ENCODE measurements around the gene AGAP2. TPM values are rescaled to one million over a fixed set of nuclear protein-coding genes. Genes with fewer than 3 reads are reported as not detected.

The AGAP2 gene
- total and polyA plus RNA-seq, 2 of the 8 experiments (the other 6 are each of a cell fraction or from before 2014, with no cell fraction given) = 1.5 TPM

DNA sequence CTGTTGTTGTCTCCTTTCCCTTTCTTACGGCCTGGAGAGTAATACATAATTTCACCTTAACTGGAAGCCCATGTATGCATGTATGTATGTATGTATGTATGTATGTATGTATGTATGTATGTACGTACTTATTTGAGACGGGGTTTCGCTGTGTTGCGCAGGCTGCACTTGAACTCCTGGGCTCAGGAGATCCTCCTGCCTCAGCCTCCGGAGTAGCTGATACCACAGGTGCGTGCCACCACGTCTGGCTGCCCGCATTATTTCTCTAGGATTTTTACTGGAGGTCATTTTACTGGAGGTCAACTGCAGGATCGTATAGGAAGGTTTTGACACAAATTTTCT, 45.3 kb downstream of the AGAP2 start (continued):
- TF ChIP-seq RNF2 (IDR thresholded peaks at IDR 0.05; ENCODE audit: borderline replicate concordance, low read depth, low read length, missing control alignments, poor library complexity, severe bottlenecking) (no peak), TAF1 (IDR thresholded peaks at IDR 0.05; ENCODE audit: low read depth, low read length) (no peak), BACH1 (IDR thresholded peaks at IDR 0.05; ENCODE audit: low read length) (no peak), SP4 (IDR thresholded peaks at IDR 0.05; ENCODE audit: low read length) (no peak), SRF (IDR thresholded peaks at IDR 0.05; ENCODE audit: low read depth, low read length) (no peak), KDM4A (IDR thresholded peaks at IDR 0.05; ENCODE audit: low read depth, low read length, severe bottlenecking) (no peak), SP1 (IDR thresholded peaks at IDR 0.05; ENCODE audit: low read depth, low read length) (no peak), CEBPB (IDR thresholded peaks at IDR 0.05; ENCODE audit: low read depth, low read length) (no peak), PHF8 (conservative IDR thresholded peaks at IDR 0.05; ENCODE audit: low read depth, low read length) (no peak), POLR2AphosphoS5 (IDR thresholded peaks at IDR 0.05; ENCODE audit: low read depth, low read length) (no peak)
- TF ChIP-seq, protein P1, sequence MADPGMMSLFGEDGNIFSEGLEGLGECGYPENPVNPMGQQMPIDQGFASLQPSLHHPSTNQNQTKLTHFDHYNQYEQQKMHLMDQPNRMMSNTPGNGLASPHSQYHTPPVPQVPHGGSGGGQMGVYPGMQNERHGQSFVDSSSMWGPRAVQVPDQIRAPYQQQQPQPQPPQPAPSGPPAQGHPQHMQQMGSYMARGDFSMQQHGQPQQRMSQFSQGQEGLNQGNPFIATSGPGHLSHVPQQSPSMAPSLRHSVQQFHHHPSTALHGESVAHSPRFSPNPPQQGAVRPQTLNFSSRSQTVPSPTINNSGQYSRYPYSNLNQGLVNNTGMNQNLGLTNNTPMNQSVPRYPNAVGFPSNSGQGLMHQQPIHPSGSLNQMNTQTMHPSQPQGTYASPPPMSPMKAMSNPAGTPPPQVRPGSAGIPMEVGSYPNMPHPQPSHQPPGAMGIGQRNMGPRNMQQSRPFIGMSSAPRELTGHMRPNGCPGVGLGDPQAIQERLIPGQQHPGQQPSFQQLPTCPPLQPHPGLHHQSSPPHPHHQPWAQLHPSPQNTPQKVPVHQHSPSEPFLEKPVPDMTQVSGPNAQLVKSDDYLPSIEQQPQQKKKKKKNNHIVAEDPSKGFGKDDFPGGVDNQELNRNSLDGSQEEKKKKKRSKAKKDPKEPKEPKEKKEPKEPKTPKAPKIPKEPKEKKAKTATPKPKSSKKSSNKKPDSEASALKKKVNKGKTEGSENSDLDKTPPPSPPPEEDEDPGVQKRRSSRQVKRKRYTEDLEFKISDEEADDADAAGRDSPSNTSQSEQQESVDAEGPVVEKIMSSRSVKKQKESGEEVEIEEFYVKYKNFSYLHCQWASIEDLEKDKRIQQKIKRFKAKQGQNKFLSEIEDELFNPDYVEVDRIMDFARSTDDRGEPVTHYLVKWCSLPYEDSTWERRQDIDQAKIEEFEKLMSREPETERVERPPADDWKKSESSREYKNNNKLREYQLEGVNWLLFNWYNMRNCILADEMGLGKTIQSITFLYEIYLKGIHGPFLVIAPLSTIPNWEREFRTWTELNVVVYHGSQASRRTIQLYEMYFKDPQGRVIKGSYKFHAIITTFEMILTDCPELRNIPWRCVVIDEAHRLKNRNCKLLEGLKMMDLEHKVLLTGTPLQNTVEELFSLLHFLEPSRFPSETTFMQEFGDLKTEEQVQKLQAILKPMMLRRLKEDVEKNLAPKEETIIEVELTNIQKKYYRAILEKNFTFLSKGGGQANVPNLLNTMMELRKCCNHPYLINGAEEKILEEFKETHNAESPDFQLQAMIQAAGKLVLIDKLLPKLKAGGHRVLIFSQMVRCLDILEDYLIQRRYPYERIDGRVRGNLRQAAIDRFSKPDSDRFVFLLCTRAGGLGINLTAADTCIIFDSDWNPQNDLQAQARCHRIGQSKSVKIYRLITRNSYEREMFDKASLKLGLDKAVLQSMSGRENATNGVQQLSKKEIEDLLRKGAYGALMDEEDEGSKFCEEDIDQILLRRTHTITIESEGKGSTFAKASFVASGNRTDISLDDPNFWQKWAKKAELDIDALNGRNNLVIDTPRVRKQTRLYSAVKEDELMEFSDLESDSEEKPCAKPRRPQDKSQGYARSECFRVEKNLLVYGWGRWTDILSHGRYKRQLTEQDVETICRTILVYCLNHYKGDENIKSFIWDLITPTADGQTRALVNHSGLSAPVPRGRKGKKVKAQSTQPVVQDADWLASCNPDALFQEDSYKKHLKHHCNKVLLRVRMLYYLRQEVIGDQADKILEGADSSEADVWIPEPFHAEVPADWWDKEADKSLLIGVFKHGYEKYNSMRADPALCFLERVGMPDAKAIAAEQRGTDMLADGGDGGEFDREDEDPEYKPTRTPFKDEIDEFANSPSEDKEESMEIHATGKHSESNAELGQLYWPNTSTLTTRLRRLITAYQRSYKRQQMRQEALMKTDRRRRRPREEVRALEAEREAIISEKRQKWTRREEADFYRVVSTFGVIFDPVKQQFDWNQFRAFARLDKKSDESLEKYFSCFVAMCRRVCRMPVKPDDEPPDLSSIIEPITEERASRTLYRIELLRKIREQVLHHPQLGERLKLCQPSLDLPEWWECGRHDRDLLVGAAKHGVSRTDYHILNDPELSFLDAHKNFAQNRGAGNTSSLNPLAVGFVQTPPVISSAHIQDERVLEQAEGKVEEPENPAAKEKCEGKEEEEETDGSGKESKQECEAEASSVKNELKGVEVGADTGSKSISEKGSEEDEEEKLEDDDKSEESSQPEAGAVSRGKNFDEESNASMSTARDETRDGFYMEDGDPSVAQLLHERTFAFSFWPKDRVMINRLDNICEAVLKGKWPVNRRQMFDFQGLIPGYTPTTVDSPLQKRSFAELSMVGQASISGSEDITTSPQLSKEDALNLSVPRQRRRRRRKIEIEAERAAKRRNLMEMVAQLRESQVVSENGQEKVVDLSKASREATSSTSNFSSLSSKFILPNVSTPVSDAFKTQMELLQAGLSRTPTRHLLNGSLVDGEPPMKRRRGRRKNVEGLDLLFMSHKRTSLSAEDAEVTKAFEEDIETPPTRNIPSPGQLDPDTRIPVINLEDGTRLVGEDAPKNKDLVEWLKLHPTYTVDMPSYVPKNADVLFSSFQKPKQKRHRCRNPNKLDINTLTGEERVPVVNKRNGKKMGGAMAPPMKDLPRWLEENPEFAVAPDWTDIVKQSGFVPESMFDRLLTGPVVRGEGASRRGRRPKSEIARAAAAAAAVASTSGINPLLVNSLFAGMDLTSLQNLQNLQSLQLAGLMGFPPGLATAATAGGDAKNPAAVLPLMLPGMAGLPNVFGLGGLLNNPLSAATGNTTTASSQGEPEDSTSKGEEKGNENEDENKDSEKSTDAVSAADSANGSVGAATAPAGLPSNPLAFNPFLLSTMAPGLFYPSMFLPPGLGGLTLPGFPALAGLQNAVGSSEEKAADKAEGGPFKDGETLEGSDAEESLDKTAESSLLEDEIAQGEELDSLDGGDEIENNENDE (IDR thresholded peaks at IDR 0.05; ENCODE audit: insufficient replicate concordance, low read length) = no peak
